HG03025 (cell line): ENCODE measurements around the gene MTERF4.

Source experiments
- ATAC-seq: cut with Tn5 transposase; IDR thresholded peaks from one replicate; pipeline ENCODE4 v1.9.1; 2021; ENCODE audit warnings: mild to moderate bottlenecking, moderate library complexity; ENCODE audit not compliant: unreplicated experiment, low FRiP score

The MTERF4 gene, protein sequence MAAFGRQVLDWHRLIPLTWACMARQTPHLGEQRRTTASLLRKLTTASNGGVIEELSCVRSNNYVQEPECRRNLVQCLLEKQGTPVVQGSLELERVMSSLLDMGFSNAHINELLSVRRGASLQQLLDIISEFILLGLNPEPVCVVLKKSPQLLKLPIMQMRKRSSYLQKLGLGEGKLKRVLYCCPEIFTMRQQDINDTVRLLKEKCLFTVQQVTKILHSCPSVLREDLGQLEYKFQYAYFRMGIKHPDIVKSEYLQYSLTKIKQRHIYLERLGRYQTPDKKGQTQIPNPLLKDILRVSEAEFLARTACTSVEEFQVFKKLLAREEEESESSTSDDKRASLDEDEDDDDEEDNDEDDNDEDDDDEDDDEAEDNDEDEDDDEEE

DNA sequence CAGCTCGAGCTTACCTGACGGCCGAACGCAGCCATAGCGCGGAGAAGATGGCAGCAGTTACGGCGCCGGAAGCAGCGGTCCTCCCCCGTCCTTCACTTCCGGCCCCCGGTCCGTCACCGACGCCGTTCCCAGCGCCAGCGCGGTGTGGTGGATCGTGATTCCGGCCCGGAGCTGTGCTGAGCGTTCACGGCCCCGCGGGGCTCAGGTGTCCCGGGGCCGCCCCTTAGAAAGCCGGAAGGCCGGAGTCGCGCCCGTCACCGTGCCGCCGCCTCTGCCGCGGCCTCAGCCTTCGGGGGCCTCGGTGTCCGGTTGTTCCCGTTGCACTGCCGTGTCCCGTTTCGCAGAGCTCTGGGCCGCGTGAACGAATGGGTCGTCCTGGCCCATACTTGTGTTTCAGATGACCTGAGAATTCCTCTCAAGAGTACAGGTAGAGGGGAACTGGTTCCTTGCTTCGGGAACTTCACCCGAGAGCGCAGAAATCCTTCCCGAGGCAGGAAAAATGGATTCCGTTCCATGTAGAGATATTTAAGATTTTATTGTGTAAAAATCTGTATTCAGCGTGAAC is at the start of gene MTERF4:
MTERF4 (minus strand) TSS at position 49 of the 565 bp plus-strand sequence; CDS start at position 35, 14 bp downstream.
- peak; percentile 72 for ATAC-seq

DNA sequence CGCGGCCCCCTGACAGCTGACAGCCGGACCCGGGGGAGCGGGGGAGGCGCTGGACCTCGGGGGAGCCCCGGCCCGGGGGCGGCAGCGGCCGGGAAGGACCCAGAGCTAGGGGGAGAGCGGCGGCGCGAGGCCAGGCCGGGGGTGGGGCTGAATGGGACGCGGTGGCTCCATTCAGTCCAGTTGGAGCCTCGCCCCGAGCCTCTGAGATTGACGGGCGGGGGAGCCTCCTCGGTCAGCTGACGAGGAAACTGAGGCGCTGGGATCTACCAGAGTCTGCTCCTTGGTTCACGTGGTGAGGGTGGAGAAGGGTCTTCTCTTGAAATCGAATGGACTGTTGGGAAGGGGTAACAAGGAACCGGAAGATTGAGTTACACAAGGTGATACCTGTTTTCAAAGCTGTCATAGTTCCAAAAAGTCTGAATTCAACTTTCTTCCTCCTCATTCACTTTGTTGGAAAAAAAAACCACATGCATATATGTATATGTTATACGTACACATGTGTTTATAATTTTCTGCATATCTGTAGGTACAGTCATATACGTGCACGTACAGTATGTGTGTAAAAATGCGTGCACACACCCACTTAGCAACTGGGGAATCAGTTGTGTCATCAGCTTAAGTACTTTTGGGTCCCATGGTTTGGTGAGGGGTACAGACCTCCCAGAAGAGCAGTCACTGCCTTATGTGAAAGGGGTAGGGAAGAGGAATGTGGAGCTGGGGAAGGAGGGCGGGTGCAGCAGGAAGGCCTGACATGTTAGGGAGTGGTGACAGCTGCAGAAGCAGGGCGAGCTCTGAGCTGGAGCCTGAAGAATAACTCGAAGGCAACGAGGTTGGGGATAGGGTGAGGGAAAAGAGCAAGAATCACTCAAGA is 48.8 kb upstream of the MTERF4 start:
- ATAC-seq, result no peak

DNA sequence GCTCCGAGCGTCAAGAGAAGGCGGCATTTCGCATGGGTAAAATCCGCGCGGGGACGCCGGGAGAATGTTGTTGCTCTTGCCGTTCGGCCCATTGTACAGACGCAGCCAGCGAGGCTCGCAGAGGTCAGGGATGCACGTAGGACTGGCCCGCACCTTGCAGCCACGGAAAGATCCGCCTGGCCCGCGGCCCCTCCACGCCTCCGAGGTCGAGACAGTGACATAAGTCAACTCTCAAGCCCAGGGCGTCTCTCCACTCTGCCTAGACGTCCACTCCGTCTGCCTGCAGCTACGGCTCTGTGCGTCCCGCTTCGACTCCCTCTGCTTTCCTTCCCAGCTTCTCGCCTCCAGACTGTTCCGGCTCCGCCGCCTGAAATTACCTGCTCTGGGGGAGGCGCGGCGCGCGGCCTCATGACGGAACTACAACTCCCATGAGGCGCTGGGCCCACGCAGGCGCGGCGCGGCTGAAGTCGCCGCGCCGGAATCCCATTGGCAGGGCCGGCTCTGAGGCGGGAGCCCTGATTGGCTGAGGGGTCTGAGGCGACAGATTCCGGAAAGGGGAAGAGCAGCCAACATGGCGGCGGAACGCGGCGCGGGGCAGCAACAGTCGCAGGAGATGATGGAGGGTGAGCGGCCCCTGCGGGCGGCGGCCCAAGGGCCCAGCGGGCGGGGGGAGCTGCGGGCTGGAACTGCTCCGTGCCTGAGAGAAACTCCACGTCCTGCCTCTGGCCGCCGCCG is 48.0 kb upstream of the MTERF4 start, which contains the start of gene PPP1R7:
PPP1R7 (plus strand) TSS at position 543 of the 735 bp plus-strand sequence; CDS start at position 572, 29 bp downstream.
- ATAC-seq, result peak; percentile 61

DNA sequence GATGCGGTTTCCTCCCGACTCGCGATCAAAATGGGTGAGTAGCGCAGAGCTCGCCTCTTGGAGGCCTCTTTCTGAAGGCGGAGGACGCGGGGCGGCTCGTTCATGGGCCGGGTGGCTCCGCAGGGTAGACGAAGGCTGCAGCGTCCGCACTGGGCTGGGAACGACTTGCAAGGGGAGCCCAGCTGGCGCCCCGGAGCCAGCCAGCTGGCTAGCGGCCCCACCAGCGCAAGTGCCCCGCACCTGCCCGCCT is 47.5 kb upstream of the MTERF4 start:
- peak; percentile 4 for ATAC-seq

DNA sequence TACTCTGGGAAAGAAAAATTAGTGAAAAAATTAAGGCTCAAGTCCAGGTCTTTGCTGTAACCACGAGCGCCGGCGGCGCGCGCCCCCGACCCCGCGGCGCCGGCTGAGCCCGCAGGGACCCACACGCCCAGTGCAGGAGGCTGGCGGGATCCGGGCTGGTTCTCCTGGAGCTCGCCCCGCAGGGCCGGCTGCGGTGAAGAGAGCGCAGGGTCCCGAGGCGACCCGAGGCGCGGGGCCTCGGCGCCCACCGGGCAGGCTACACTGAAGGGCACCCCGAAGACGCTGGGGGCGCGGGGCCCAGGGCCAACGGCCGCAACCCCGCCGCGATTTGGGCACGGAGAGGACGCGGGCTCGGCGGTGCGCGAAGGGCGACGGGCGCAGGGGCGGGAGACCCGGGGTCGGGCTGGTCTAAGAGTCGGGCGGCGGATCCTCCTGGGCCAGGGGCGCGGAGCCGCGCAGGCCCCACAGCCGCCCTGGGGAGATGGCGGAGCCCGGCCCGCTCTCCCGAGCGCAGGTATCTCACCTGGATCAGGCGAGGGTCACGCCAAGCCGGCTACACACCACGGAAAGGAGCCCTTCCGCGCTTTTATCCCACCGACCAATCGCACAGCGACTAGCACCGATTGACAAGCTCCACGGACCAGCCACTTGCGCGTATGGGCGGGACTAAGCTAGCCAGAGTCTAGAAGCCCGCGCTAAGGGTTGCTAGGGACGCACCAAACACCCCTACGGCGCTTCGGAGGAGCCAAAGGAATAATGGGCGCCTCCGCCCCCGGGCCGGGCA is 47.0 kb upstream of the MTERF4 start, which contains the start of gene PASK:
PASK (minus strand) TSS at position 582 of the 784 bp plus-strand sequence. CDS start 6,440 bp downstream, outside the sequence.
- ATAC-seq, result peak; percentile 67

DNA sequence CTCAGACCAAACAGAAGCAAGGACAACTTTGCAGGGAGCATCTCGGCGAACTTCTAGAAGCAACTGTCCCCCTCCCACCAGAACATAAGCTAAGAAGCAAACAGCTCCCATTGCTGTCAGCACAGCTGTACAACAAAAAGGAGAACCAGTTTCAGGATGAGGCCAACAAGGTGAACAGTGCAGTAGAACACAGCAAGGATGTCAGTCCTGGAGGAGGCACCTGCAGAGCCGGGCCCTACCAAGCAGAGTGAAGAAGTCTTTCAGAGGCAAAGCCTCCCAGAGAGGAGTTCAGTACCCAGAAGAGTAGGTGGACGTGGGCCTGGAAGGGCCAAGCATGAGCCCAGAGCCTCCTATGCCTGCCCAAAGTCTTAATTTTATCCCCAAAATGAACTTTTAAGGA is 46.2 kb upstream of the MTERF4 start:
- ATAC-seq, result no peak

DNA sequence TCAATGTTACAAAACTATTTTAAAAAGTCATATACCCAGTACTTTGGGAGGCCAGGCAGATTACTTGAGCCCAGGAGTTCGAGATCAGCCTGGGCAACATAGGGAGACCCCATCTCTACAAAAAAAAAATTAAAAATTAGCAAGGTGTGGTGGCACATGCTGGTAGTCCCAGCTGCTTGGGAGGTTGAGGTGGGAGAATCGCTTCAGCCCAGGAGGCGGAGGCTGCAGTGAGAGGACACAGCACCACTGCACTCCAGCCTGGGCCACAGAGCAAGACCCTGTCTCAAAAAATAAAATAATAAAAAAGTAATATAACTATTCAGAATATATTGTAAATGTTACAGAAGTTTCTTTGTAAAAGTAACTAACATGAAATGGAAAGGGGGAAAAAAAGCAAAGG is 45.2 kb upstream of the MTERF4 start:
- no peak for ATAC-seq

DNA sequence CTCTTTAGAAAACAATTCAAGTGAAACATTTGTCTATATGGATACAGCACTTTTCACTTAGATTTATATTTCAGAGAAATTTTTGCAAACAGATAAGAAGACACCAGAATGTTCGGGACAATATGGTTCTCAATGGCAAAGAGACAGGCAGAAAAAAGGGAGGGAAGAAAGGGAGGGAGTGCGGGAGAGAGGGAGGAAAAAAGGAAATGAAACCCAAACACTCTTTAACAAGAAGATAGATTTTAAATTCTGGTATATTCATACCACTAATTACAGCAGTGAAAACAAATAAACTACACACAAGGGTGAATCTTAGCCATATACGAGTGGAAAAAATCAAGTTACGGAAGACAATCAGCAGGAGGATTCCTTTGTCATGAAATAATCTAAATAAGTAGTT is 44.2 kb upstream of the MTERF4 start:
- no peak for ATAC-seq

DNA sequence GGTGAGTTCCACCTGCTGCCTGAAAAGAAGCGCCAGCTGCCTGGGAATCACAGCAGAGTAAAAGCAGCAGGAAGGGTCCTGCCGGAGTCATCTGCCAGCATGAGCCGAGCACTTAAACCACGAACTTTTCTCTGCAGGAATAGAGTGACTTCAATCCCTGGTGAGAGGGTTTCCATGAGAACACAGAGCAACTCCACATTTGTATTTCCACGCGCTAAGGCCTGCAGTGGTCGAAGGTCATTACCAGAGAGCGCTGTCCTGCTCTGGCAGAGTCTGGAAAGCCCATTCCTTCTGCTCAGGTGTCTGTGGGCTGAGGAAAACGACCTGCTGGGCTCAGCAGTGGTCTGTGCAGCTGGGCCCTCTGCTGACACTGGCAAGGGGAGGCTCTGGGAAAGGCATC is 40.5 kb upstream of the MTERF4 start:
- no peak for ATAC-seq

DNA sequence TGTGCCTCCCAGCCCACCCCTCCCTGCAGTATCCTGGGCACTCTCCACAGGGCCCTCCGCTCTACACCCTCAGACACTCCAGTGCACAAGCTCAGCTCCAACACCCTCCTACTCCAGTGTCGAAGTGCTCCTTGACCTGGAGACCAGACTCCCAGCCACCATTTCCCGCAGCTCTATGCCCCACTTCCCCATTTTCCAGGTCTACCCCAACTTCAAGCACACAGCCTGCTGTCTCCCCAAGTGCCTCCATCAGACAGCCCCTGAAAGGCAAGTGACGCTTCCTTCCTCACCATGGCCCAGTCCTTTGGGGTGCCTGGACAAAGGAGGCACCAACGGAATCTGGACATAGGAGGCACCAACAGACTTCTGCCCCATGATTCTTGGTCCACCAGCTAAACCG is 40.0 kb upstream of the MTERF4 start:
- ATAC-seq, result no peak

DNA sequence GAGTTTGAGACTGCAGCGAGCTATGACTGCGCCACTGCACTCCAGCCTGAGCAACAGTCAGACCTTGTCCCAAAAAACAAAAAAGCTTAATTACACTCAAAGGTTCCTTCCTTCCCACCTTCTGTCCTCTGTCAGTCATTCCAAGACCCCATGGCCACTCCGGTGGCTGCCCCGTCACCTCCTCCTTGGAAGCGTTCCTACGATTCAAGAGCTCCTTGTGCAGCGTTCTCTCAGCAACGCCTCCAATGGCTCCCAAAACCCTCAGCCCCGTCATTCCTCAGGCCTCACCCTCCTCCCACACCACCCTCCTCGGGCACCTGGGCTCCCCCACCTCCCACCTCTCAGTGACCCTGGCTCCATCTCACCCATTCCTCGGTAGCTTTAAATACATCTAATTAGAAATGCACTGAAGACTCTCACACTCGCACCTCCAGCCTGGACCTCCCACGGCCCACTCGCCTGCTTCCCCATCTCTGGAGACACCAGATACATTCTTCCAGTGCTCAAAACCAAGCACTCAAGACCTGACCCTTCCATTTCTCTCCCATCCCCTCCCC is 39.2 kb upstream of the MTERF4 start:
- ATAC-seq, result no peak

DNA sequence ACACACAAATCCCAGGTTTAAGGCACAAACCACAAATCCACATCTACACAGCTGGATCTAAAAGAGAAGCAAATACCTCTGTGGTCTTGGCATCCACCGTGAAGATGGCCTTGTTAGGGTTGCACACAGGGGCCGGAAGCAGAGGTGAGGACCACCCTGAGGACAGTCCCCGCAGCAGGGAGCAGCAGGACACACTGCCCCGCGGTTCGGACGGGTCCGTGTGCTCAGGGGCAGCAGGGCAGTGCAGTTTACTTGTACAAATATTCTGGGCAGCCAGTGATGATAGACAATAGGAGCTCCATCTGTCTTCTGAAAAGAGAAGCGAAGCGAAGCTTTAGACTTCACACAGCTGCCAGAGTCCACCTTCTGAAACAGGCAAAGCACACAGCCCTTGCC is 38.4 kb upstream of the MTERF4 start:
- no peak for ATAC-seq

DNA sequence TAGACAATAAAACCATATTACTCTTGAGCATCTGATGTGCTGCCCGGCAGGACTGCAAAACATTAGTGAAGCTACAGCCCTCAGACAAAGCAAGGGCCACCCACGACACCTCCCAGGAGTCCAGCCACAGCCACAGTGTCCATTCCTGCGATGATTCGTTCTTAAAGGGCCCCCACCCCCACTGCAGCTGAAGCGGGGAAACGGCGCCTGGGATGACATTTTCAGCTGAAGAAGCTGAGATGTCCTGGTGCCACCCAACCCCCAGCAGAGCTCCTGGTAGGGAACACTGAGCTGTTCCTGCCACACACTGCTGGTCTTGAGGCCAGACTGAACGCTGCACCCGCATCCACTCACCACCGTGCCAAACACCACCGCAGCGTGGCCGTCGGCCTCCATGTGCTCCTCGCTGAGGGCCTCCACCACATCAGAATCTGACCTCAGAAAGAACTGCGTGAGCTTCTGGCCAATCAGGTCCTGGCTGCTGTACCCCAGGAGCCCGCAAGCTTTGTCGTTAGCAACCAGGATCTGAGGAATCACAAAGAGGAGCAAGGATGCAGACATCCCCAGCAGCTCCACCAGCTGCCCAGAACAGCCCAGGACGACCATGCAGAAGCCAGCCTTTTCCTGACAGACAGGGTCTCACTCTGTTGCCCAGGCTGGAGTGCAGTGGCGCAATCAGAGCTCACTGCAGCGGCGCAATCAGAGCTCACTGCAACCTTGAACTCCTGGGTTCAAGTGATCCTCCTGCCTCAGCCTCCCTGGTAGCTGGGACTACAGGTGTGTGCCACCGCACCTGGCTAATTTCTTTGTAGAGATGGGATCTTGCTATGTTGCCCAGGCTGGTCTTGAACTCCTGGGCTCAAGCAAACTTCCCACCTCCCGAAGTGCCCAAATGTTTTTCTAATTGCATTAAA is 37.7 kb upstream of the MTERF4 start:
- no peak for ATAC-seq

DNA sequence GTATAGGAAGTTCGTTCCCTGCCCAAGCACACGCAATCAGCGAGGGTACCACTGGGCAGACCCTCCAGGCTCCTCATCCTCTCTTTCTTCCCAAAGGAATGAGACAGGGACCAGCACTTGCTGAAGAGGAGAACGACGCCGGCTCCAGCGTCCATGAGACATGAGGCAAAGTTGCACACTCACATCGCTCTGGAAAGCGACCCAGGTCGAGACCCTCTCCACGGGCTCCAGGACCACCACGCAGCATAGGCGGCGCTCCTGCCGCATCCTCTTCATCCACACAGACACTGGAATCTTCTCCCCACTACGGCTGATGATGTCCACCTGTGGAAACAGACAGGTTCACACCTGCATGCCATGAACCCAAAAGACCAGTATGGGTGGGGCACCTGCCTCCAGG is 36.4 kb upstream of the MTERF4 start:
- no peak for ATAC-seq

DNA sequence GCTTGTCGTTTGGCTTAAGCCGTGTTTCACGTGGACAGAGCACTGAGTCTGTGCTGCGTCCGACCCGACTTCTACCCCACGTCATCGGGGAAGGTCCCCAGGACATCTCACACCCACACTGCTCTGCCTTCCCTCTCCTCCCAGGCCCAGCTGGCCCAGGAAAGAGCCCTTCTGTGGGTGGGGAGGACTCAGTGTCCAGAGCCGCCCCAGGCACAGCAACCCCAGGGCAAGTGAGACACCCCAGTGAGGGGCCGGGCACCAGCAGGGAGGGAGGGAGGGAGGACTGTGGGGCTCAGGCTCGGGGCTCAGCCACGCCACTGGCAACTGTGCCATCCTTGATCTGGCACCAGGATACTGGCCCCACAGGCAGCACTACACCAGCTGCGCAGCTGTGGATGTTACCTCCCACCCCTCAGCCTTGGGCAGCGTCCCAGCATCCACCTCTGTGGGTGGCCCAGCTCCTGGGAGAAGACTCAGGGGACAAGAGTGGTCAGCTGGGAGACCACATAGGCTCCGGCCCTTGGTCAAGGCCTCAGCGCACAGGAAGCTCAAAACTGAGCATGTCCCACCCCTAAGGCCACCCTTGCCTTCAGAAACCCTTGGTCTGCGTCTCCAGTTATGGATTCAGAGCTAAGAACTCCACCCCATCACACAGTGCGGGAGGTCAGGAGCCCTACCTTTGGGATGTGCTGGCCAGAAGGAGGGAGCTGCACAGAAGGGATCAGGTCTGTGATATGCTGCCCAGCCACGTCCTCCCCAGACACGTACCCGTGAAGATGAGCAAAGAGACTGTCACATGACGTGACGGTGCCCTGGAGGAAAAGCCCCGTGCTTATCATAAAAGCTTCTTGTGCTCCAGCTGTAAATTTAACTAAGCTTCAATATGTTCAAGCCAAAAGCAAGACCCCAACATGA is 35.4 kb upstream of the MTERF4 start:
- ATAC-seq, result no peak

DNA sequence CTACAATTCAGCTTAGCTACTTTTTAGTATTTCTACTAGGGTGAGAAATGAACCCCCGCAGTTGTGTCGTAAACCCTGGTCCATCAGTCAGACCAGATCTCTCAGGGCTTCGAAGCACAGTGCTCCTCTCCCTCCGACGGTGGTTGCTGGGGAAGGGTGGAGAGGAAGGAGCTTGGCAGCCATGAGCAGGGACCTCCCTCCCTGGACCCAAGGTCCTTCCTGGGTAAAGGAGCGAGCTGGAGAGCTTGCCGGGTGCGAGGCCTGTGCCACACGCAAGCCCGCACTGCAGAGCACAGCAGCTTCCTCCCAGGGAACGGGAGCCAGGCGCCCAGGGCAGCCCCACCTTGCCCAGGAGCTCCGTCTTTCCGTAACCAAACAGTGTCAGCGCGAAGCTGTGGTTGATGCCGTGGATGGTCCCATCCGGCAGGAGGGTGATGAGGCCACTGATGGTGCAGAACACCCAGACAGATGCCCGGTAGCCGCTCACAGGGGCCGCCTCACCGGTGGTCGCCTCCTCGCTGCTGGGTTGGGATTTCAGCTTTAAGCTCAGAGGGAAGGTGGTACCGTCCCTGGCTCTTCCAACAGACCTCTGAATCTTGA is 34.7 kb upstream of the MTERF4 start:
- ATAC-seq, result no peak

DNA sequence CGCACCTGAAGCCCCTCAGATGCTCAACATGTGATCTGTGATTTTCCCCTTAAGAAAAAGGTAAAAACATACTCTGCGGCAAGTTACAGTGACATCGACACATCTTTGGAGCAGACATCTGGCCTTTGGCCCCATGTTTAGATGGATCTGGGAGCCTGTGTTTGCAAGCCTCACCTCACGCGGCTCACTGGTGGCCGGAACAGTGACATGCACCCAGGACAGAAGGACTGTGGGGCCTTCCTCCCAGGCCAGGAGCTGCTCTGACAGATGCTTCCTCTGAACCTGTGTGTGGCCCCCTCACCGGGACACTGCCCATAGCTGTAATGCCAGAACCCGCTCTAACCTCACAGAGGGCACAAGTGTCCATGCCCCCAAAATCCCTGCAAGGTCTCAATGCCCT is 34.1 kb upstream of the MTERF4 start:
- no peak for ATAC-seq
